Parathyroid adenoma (tissue), 2 donors: Measurements from ENCODE around the gene GPALPP1.

ENCODE experiments used
- H2AFZ ChIP-seq: fragments of 300-600 bp; sonication (generic); one replicate; pipeline ENCODE4 v1.7.0; 2017; ENCODE audit warnings: antibody characterized with exemption, mild to moderate bottlenecking
- H3K27ac ChIP-seq: fragments of 300-600 bp; sonication (generic); one replicate; pipeline ENCODE4 v1.7.0; 2017
- H3K27me3 ChIP-seq: fragments of 300-600 bp; sonication (generic); one replicate; pipeline ENCODE4 v1.7.0; 2017; ENCODE audit warnings: low read length; ENCODE audit not compliant: control insufficient read depth, insufficient read depth
- H3K36me3 ChIP-seq: fragments of 300-600 bp; sonication (generic); one replicate; pipeline ENCODE4 v1.7.0; 2017; ENCODE audit warnings: low read length; ENCODE audit not compliant: control insufficient read depth, insufficient read depth
- H3K4me1 ChIP-seq: fragments of 300-600 bp; sonication (generic); one replicate; pipeline ENCODE4 v1.7.0; 2017; ENCODE audit warnings: control low read depth
- H3K4me2 ChIP-seq: fragments of 300-600 bp; sonication (generic); one replicate; pipeline ENCODE4 v1.7.0; 2017; ENCODE audit warnings: low read length
- H3K4me3 ChIP-seq: fragments of 300-600 bp; sonication (generic); one replicate; pipeline ENCODE4 v1.7.0; 2017; ENCODE audit warnings: low read depth, low read length
- H3K79me2 ChIP-seq: fragments of 300-600 bp; sonication (generic); one replicate; pipeline ENCODE4 v1.7.0; 2017; ENCODE audit warnings: control low read depth
- H3K9ac ChIP-seq: fragments of 300-600 bp; sonication (generic); one replicate; pipeline ENCODE4 v1.7.0; 2017; ENCODE audit warnings: mild to moderate bottlenecking
- H3K9me3 ChIP-seq: fragments of 300-600 bp; sonication (generic); one replicate; pipeline ENCODE4 v1.7.0; 2017; ENCODE audit warnings: low read length; ENCODE audit not compliant: control insufficient read depth
- TF ChIP-seq, protein P1 (sequence below): fragments of 300-600 bp; sonication (generic); IDR thresholded peaks from one replicate; pipeline ENCODE4 v1.7.0; 2017; ENCODE audit warnings: antibody characterized with exemption, mild to moderate bottlenecking
- donor health status: primary hyperparathyroidism.

Gene GPALPP1

GRCh38 chr13:45064889-45065288 is 75.6 kb downstream of the GPALPP1 start:
- no peak overlapping the region for H3K4me2 ChIP-seq
- no peaks in the 10 kb centered on the region for H3K79me2 ChIP-seq
- no peaks in the 10 kb centered on the region for H3K27me3 ChIP-seq
- H3K9me3 ChIP-seq, result no peaks in the 10 kb centered on the region
- no peak overlapping the region for H3K4me3 ChIP-seq
- no peaks in the 10 kb centered on the region for H3K4me1 ChIP-seq
- TF ChIP-seq, protein P1, sequence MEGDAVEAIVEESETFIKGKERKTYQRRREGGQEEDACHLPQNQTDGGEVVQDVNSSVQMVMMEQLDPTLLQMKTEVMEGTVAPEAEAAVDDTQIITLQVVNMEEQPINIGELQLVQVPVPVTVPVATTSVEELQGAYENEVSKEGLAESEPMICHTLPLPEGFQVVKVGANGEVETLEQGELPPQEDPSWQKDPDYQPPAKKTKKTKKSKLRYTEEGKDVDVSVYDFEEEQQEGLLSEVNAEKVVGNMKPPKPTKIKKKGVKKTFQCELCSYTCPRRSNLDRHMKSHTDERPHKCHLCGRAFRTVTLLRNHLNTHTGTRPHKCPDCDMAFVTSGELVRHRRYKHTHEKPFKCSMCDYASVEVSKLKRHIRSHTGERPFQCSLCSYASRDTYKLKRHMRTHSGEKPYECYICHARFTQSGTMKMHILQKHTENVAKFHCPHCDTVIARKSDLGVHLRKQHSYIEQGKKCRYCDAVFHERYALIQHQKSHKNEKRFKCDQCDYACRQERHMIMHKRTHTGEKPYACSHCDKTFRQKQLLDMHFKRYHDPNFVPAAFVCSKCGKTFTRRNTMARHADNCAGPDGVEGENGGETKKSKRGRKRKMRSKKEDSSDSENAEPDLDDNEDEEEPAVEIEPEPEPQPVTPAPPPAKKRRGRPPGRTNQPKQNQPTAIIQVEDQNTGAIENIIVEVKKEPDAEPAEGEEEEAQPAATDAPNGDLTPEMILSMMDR, result no peak
- no peak overlapping the region for H3K9ac ChIP-seq
- no peak overlapping the region for H2AFZ ChIP-seq
- no peak overlapping the region for H3K27ac ChIP-seq
- H3K36me3 ChIP-seq, result no peaks in the 10 kb centered on the region

DNA sequence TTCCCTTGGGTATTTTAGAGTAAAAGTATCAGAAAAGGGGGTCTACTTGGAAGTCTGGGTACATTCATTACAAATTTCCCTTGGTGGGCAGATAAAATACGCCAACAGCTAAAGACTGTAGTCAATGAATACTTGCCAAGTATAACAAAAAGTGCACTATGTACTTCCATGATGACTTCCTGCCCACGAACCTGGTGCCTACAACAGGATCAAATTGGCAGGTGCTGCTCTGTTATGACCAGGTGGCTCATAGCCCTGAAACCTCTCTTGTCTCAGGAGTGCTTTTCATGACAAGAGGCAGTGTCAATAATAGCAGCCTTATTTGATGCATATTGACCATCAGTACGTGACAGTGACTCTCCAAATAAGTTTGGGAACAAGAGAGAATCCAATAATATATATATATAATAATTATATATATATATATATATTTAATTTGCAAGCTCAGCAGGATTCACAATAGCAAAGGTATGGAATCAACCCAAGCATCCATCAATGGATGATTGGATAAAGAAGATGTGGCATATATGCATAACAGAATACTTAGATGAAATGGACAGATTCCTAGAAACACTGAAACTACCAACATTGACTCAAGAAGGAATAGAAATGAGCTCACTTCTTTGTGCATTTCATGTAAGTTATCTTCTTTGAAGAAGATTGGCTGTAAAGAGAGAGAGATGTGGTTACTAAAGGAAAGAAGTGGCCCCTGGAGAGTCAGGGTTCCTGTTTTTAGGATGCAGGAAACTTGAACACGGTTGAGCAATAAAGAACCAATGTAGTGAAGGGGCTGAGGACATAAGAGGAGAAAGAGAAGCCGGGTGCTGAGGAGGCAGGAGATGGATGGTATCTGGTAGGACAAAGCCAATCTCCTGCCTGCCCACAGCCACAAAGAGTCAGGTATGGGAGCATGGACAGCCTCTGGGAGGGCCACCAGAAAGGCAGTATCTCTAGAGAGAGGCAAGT is 79.0 kb downstream of the GPALPP1 start:
- no peaks in the 10 kb centered on the region for H3K9me3 ChIP-seq
- TF ChIP-seq, protein P1, result no peak
- no peaks in the 10 kb centered on the region for H3K4me1 ChIP-seq

GRCh38 chr13:45073809-45074208 is 84.5 kb downstream of the GPALPP1 start:
- Histone ChIP-seq H3K27me3 (no peaks in the 10 kb centered on the region), H3K4me3 (no peak overlapping the region), H3K4me2 (no peak overlapping the region), H2AFZ (no peak overlapping the region), H3K9ac (no peak overlapping the region), H3K4me1 (no peaks in the 10 kb centered on the region), H3K27ac (no peak overlapping the region), H3K36me3 (no peaks in the 10 kb centered on the region), H3K9me3 (no peaks in the 10 kb centered on the region), H3K79me2 (no peaks in the 10 kb centered on the region)
- TF ChIP-seq, protein P1, result no peak

More for the DNA sequence above, 79.0 kb downstream of the GPALPP1 start:
- Histone ChIP-seq H3K4me3 (no peak overlapping the region), H3K27ac (no peak overlapping the region), H3K4me2 (no peak overlapping the region), H3K9ac (no peak overlapping the region), H3K79me2 (no peaks in the 10 kb centered on the region), H2AFZ (no peak overlapping the region), H3K36me3 (no peaks in the 10 kb centered on the region), H3K27me3 (no peaks in the 10 kb centered on the region)

DNA sequence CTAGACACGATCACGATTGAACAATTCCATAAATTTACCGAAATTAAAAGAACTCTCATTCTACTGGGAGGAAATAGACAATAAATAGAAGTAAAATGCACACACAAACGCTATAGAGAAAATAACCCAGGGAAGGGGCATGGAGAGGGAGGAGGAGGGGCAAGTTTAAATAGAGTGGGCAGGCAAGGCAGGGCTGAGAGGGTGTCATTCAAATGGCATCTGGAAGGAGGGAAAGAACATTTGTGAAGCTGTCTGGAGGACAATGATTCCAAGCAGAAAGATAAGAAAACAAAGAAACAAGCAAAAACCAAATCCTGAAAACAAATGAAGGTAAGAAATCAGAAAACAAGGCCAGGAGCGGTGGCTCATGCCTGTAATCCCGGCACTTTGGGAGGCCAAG is 85.4 kb downstream of the GPALPP1 start:
- Histone ChIP-seq H3K27ac (no peak overlapping the region), H3K79me2 (no peaks in the 10 kb centered on the region), H3K4me2 (no peak overlapping the region), H3K27me3 (no peaks in the 10 kb centered on the region), H3K9ac (no peak overlapping the region), H2AFZ (no peak overlapping the region), H3K4me3 (no peak overlapping the region), H3K36me3 (no peaks in the 10 kb centered on the region), H3K4me1 (no peaks in the 10 kb centered on the region), H3K9me3 (no peaks in the 10 kb centered on the region)
- TF ChIP-seq, protein P1, result no peak
